MM.1S (cell line): ENCODE data around the gene ATP8B4.

Experiments used
- DNase-seq: peaks from one replicate; pipeline ENCODE4 v3.0.0-alpha.2; 2015
- H2AFZ ChIP-seq: fragments of 300-600 bp; sonication (generic); 2 replicates; pipeline ENCODE4 v1.6.0; 2016; ENCODE audit warnings: antibody characterized with exemption, low read length
- H3F3A ChIP-seq: fragments of 300-600 bp; sonication (generic); 2 replicates; pipeline ENCODE4 v1.6.1; 2016; ENCODE audit warnings: mild to moderate bottlenecking, antibody characterized with exemption, low read length, moderate library complexity, mixed read lengths; ENCODE audit not compliant: insufficient read depth
- H3K27ac ChIP-seq: fragments of 300-600 bp; sonication (generic); 2 replicates; pipeline ENCODE4 v1.5.1; 2016; ENCODE audit warnings: mild to moderate bottlenecking, low read length
- H3K27me3 ChIP-seq: fragments of 300-600 bp; sonication (generic); replicated peaks from 2 replicates; pipeline ENCODE4 v1.6.0; 2016; ENCODE audit warnings: low read length; ENCODE audit not compliant: insufficient read depth
- H3K36me3 ChIP-seq: fragments of 300-600 bp; sonication (generic); replicated peaks from 2 replicates; pipeline ENCODE4 v1.6.1; 2016; ENCODE audit warnings: mild to moderate bottlenecking, low read length, mixed read lengths; ENCODE audit not compliant: insufficient read depth
- H3K4me1 ChIP-seq: fragments of 300-600 bp; sonication (generic); 2 replicates; pipeline ENCODE4 v1.6.1; 2016; ENCODE audit warnings: low read length, mixed read lengths
- H3K4me2 ChIP-seq: fragments of 300-600 bp; sonication (generic); 2 replicates; pipeline ENCODE4 v1.6.0; 2016; ENCODE audit warnings: low read depth, low read length
- H3K4me3 ChIP-seq: fragments of 300-600 bp; sonication (generic); 2 replicates; pipeline ENCODE4 v1.5.1; 2016; ENCODE audit warnings: low read length, mixed read lengths
- H3K79me2 ChIP-seq: fragments of 300-600 bp; sonication (generic); 2 replicates; pipeline ENCODE4 v1.6.1; 2016; ENCODE audit warnings: mixed run types, low read length, mixed read lengths
- H3K9ac ChIP-seq: fragments of 300-600 bp; sonication (generic); 2 replicates; pipeline ENCODE4 v1.6.1; 2016; ENCODE audit warnings: low read length, mixed read lengths
- H3K9me2 ChIP-seq: fragments of 300-600 bp; sonication (generic); replicated peaks from 2 replicates; pipeline ENCODE4 v1.6.1; 2016; ENCODE audit warnings: mild to moderate bottlenecking, low read length, mixed read lengths; ENCODE audit not compliant: insufficient read depth
- H3K9me3 ChIP-seq: fragments of 300-600 bp; sonication (generic); replicated peaks from 2 replicates; pipeline ENCODE4 v1.6.1; 2016; ENCODE audit warnings: mild to moderate bottlenecking, low read length, mixed read lengths; ENCODE audit not compliant: insufficient read depth
- H4K20me1 ChIP-seq: fragments of 300-600 bp; sonication (generic); 2 replicates; pipeline ENCODE4 v1.6.1; 2016; ENCODE audit warnings: mild to moderate bottlenecking, low read length, moderate library complexity, mixed read lengths; ENCODE audit not compliant: insufficient read depth
- EZH2 ChIP-seq: fragments of 300-600 bp; sonication (generic); optimal IDR thresholded peaks from 2 replicates; pipeline ENCODE3; 2017; ENCODE audit warnings: low read depth, mild to moderate bottlenecking, antibody characterized with exemption, low read length, mixed read lengths
- EZH2phosphoT487 ChIP-seq: fragments of 300-600 bp; sonication (generic); IDR thresholded peaks from 2 replicates; pipeline ENCODE4 v1.6.1; 2018; ENCODE audit warnings: antibody characterized with exemption, low read length
- TF ChIP-seq, protein P1 (sequence below): fragments of 300-600 bp; sonication (generic); IDR thresholded peaks from 2 replicates; pipeline ENCODE4 v1.5.1; 2016; ENCODE audit warnings: antibody characterized with exemption, low read length, mixed read lengths

The ATP8B4 gene

GRCh38 chr15:49978121-49978520 is 140.9 kb downstream of the ATP8B4 start:
- Histone ChIP-seq H3K4me3 (no peak overlapping the region), H4K20me1 (no peaks in the 10 kb centered on the region), H3K9me3 (no peaks in the 10 kb centered on the region), H3K36me3 (no peaks in the 10 kb centered on the region), H3K9ac (no peak overlapping the region), H3K27me3 (no peaks in the 10 kb centered on the region), H3K4me1 (no peaks in the 10 kb centered on the region), H3K4me2 (no peak overlapping the region), H3K9me2 (no peaks in the 10 kb centered on the region), H2AFZ (no peak overlapping the region), H3F3A (no peaks in the 10 kb centered on the region), H3K27ac (no peak overlapping the region), H3K79me2 (no peaks in the 10 kb centered on the region)
- DNase-seq: no peak
- TF ChIP-seq EZH2 (no peak), EZH2phosphoT487 (no peak)
- TF ChIP-seq, protein P1, sequence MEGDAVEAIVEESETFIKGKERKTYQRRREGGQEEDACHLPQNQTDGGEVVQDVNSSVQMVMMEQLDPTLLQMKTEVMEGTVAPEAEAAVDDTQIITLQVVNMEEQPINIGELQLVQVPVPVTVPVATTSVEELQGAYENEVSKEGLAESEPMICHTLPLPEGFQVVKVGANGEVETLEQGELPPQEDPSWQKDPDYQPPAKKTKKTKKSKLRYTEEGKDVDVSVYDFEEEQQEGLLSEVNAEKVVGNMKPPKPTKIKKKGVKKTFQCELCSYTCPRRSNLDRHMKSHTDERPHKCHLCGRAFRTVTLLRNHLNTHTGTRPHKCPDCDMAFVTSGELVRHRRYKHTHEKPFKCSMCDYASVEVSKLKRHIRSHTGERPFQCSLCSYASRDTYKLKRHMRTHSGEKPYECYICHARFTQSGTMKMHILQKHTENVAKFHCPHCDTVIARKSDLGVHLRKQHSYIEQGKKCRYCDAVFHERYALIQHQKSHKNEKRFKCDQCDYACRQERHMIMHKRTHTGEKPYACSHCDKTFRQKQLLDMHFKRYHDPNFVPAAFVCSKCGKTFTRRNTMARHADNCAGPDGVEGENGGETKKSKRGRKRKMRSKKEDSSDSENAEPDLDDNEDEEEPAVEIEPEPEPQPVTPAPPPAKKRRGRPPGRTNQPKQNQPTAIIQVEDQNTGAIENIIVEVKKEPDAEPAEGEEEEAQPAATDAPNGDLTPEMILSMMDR: no peak

DNA sequence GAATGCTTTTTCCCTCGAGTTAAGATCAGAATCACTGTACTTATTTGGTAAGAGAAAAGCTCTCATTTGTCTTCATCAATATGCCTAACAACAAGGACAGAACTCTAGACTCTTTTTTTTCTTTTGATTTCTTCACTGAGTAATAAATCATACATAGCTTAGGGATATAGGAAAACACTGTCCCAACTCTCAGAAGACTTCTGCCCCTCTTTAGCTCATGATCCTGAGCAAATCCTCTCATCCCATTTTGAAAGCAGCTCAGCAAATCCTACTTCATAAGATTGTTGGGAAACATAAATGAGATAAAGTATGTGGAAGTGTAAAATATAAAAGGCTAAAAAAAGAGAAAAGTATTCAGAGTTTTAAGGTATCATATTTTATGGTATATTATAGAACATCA is 141.7 kb downstream of the ATP8B4 start:
- no peak overlapping the region for H3K4me2 ChIP-seq
- no peak overlapping the region for H3K4me3 ChIP-seq
- TF ChIP-seq, protein P1: no peak
- TF ChIP-seq EZH2 (no peak), EZH2phosphoT487 (no peak)
- no peak for DNase-seq
- H3K9me3 ChIP-seq: no peaks in the 10 kb centered on the region
- no peaks in the 10 kb centered on the region for H3K4me1 ChIP-seq
- H2AFZ ChIP-seq: no peak overlapping the region
- no peaks in the 10 kb centered on the region for H3K9me2 ChIP-seq
- no peak overlapping the region for H3K27ac ChIP-seq
- H3K9ac ChIP-seq: no peak overlapping the region
- H3K27me3 ChIP-seq: no peaks in the 10 kb centered on the region
- H4K20me1 ChIP-seq: no peaks in the 10 kb centered on the region
- H3K79me2 ChIP-seq: no peaks in the 10 kb centered on the region
- H3K36me3 ChIP-seq: no peaks in the 10 kb centered on the region
- H3F3A ChIP-seq: no peaks in the 10 kb centered on the region

GRCh38 chr15:49964551-49964950 is 154.5 kb downstream of the ATP8B4 start:
- Histone ChIP-seq H3K4me1 (no peaks in the 10 kb centered on the region), H3K9ac (no peak overlapping the region), H2AFZ (no peak overlapping the region), H3K27ac (no peak overlapping the region), H3K4me2 (no peak overlapping the region), H3F3A (no peaks in the 10 kb centered on the region), H3K27me3 (no peaks in the 10 kb centered on the region), H3K9me3 (no peaks in the 10 kb centered on the region), H3K79me2 (no peaks in the 10 kb centered on the region), H3K4me3 (no peak overlapping the region), H3K9me2 (no peaks in the 10 kb centered on the region), H3K36me3 (no peaks in the 10 kb centered on the region), H4K20me1 (no peaks in the 10 kb centered on the region)
- DNase-seq: no peak
- TF ChIP-seq EZH2phosphoT487 (no peak), EZH2 (no peak)
- TF ChIP-seq, protein P1: no peak
